PFSK-1 (cell line): ENCODE data around the gene PKN2.

Experiments
- FOXP2 ChIP-seq: optimal IDR thresholded peaks from 2 replicates; pipeline ENCODE3; 2011; ENCODE audit warnings: borderline replicate concordance, control low read depth, inconsistent platforms; ENCODE audit not compliant: insufficient read depth; ENCODE audit errors: extremely low read length, extremely low read depth
- POLR2AphosphoS5 ChIP-seq: IDR thresholded peaks from 2 replicates; pipeline ENCODE4 v1.6.1; 2012; ENCODE audit warnings: low read depth, mild to moderate bottlenecking, control low read depth, low read length, moderate library complexity
- SIN3A ChIP-seq: IDR thresholded peaks from 2 replicates; pipeline ENCODE4 v1.6.1; 2012; ENCODE audit warnings: mild to moderate bottlenecking, low read length, moderate library complexity, borderline replicate concordance; ENCODE audit not compliant: insufficient read depth
- TAF1 ChIP-seq: IDR thresholded peaks from 2 replicates; pipeline ENCODE4 v1.6.1; 2012; ENCODE audit warnings: low read length, control low read depth, borderline replicate concordance; ENCODE audit not compliant: insufficient read depth
- TF ChIP-seq, protein P1 (sequence below), 2 experiments: IDR thresholded peaks; 2 replicates each; pipeline versions ENCODE4 v1.6.1 to v1.8.0; 2011 to 2012; ENCODE audit warnings: low read depth in 2 of 2, low read length in 2 of 2, control low read depth in 1 of 2, inconsistent platforms in 1 of 2, mild to moderate bottlenecking in 1 of 2, moderate library complexity in 1 of 2; ENCODE audit not compliant: insufficient read depth in 1 of 2

PKN2 gene

DNA sequence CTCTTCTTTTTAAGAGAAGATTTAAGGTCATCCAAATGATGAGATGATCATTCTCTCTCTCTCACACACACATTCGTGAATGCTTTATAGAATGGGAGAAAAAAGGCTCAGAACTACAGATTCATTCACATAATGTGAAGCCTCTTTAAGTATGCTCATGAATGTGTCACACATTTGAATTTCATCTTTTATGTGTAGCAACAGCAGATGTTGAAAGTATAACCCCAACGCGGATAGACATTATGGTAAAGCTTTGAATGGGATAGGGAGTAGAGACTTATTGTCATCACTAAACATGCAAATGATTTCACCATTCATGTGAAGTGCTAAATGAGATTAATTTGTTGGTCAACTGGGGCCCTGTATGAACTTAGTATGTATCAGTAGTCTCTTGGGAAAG, 15.7 kb upstream of the PKN2 start:
- TF ChIP-seq SIN3A (no peak), TAF1 (no peak), POLR2AphosphoS5 (no peak), FOXP2 (no peak)
- TF ChIP-seq, protein P1, sequence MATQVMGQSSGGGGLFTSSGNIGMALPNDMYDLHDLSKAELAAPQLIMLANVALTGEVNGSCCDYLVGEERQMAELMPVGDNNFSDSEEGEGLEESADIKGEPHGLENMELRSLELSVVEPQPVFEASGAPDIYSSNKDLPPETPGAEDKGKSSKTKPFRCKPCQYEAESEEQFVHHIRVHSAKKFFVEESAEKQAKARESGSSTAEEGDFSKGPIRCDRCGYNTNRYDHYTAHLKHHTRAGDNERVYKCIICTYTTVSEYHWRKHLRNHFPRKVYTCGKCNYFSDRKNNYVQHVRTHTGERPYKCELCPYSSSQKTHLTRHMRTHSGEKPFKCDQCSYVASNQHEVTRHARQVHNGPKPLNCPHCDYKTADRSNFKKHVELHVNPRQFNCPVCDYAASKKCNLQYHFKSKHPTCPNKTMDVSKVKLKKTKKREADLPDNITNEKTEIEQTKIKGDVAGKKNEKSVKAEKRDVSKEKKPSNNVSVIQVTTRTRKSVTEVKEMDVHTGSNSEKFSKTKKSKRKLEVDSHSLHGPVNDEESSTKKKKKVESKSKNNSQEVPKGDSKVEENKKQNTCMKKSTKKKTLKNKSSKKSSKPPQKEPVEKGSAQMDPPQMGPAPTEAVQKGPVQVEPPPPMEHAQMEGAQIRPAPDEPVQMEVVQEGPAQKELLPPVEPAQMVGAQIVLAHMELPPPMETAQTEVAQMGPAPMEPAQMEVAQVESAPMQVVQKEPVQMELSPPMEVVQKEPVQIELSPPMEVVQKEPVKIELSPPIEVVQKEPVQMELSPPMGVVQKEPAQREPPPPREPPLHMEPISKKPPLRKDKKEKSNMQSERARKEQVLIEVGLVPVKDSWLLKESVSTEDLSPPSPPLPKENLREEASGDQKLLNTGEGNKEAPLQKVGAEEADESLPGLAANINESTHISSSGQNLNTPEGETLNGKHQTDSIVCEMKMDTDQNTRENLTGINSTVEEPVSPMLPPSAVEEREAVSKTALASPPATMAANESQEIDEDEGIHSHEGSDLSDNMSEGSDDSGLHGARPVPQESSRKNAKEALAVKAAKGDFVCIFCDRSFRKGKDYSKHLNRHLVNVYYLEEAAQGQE (IDR thresholded peaks at IDR 0.05; ENCODE audit: insufficient read depth in 1 of 2, low read depth in 2 of 2, low read length in 2 of 2): no peak

DNA sequence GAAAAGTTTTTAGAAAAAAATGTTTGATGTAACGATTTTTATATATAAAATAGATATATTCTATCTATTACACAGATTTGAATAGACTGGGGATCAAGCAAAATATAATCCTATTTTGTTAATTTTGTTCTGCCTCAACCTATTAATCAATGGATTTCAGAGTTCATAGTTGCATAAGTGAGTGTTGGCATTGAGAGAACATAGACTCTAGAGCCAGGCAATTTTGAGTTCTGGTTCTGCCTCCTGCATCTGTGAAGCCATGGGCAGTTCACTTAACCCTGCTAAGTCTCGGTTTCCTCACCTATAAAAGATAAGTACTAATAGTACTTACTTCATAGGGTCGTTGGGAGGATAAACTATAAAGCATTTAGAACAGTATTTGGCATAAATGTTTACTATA, 13.6 kb upstream of the PKN2 start:
- TF ChIP-seq TAF1: no peak
- TF ChIP-seq, protein P1 (IDR thresholded peaks at IDR 0.05; ENCODE audit: insufficient read depth in 1 of 2, low read depth in 2 of 2, low read length in 2 of 2): no peak
- no peak for TF ChIP-seq FOXP2
- TF ChIP-seq SIN3A: no peak
- TF ChIP-seq POLR2AphosphoS5: no peak

DNA sequence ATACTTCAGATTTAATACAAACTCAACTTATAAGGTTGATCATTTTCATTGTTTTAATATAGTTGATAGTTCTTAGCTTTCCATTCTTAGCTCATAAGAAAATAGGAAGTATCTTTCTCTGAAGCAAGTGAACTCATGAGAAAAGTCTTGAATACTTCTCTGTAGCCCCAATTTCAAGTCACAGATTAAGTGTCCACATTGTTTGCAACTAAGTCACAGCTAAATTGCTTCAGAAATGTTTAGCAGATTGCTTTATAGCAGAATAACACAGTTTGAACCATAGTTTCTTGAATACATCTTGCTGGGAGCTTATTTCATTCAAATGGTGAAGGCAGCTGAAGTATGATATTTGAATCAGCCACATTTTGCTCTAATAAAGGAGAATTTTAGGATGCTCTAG, 10.6 kb upstream of the PKN2 start:
- no peak for TF ChIP-seq FOXP2
- TF ChIP-seq, protein P1 (IDR thresholded peaks at IDR 0.05; ENCODE audit: insufficient read depth in 1 of 2, low read depth in 2 of 2, low read length in 2 of 2): no peak
- TF ChIP-seq POLR2AphosphoS5: no peak
- no peak for TF ChIP-seq TAF1
- TF ChIP-seq SIN3A: no peak

DNA sequence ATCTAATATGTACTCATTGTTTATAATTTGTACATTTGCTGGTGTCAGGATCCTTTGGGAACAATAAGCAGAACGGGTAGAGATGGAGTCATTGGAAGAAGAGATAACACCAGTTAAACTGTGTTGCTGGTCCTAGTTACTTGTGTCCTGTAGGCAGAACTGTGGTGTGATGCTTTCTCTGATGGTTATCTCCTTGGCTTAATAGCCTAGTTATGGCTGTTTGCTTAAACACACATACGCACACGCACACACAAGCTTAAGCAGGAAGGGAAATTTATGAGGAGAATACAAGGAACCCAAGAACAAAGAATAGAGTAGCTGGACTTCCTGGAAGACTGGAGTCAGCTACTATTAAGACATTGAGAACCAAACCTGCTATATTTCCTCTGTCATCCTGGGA, 5.7 kb upstream of the PKN2 start:
- TF ChIP-seq FOXP2: no peak
- no peak for TF ChIP-seq POLR2AphosphoS5
- TF ChIP-seq SIN3A: peak; percentile 71; the same call in 1 of the 2 replicates
- TF ChIP-seq TAF1: no peak; the same call in 1 of the 2 replicates
- TF ChIP-seq, protein P1 (IDR thresholded peaks at IDR 0.05; ENCODE audit: insufficient read depth in 1 of 2, low read depth in 2 of 2, low read length in 2 of 2): 0 out of 4 replicates have a peak, but pooled peaks of 1 of the 2 experiments have one; percentile 36

DNA sequence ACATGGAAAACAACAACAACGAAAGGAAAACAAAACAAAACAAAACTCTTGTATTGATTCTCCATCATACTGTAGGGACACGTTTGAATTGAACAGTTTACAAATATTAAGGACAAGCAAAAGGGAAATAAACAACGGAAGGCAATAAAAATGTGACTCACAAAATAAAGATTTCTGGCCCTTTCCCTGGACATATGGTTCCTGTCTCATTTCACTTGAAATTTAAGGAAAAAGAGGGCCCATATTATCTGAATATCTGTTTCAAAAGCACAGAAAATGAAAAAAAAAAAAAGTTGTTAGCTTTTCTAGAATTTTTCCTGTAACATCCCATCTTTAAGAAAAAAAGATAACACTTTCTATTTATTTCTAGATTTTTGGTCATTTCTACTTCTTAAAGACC, 3.6 kb upstream of the PKN2 start:
- TF ChIP-seq TAF1 (no peak), SIN3A (no peak), FOXP2 (no peak), POLR2AphosphoS5 (no peak)
- TF ChIP-seq, protein P1 (IDR thresholded peaks at IDR 0.05; ENCODE audit: insufficient read depth in 1 of 2, low read depth in 2 of 2, low read length in 2 of 2): no peak
